Stomach (tissue), 4 donors: ENCODE measurements around the gene NPBWR2.

Source experiments
- CTCF ChIP-seq, 7 experiments: fragments of 450-650 bp in 4 of 7; fragments of 200-600 bp in 3 of 7; sonication (generic) in 3 of 7; IDR thresholded peaks; one replicate each; pipeline ENCODE4 v1.5.1; 2016 to 2019; ENCODE audit warnings: antibody characterized with exemption in 7 of 7, control low read depth in 2 of 7, mild to moderate bottlenecking in 1 of 7
- POLR2A ChIP-seq, 4 donors: fragments of 450-650 bp; IDR thresholded peaks; one replicate each; pipeline ENCODE4 v1.6.1; 2016; ENCODE audit warnings: antibody characterized with exemption in 4 of 4, control low read depth in 2 of 4, mild to moderate bottlenecking in 1 of 4, moderate library complexity in 1 of 4
- POLR2AphosphoS5 ChIP-seq, 3 donors: sonication (generic); formaldehyde crosslinking; IDR thresholded peaks; one replicate each; pipeline ENCODE4 v1.6.1; 2016; ENCODE audit warnings: antibody characterized with exemption in 3 of 3

GRCh38 chr20:64064145-64064698, 43.1 kb downstream of the NPBWR2 start:
- TF ChIP-seq POLR2AphosphoS5 (IDR thresholded peaks at IDR 0.05), result no peak
- TF ChIP-seq CTCF (IDR thresholded peaks at IDR 0.05), result no peak
- no peak for TF ChIP-seq POLR2A (IDR thresholded peaks at IDR 0.05)
